Measurements from ENCODE around the gene SLC38A9.
A peak's percentile ranks its signal among the peaks of the same experiment; 100 is the strongest.
"Not testable (repeated sequence)": the region's sequence is repeated elsewhere in the genome, so short reads cannot be mapped to it uniquely, and the experiment has no call there.

SLC38A9 gene, protein sequence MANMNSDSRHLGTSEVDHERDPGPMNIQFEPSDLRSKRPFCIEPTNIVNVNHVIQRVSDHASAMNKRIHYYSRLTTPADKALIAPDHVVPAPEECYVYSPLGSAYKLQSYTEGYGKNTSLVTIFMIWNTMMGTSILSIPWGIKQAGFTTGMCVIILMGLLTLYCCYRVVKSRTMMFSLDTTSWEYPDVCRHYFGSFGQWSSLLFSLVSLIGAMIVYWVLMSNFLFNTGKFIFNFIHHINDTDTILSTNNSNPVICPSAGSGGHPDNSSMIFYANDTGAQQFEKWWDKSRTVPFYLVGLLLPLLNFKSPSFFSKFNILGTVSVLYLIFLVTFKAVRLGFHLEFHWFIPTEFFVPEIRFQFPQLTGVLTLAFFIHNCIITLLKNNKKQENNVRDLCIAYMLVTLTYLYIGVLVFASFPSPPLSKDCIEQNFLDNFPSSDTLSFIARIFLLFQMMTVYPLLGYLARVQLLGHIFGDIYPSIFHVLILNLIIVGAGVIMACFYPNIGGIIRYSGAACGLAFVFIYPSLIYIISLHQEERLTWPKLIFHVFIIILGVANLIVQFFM

DNA sequence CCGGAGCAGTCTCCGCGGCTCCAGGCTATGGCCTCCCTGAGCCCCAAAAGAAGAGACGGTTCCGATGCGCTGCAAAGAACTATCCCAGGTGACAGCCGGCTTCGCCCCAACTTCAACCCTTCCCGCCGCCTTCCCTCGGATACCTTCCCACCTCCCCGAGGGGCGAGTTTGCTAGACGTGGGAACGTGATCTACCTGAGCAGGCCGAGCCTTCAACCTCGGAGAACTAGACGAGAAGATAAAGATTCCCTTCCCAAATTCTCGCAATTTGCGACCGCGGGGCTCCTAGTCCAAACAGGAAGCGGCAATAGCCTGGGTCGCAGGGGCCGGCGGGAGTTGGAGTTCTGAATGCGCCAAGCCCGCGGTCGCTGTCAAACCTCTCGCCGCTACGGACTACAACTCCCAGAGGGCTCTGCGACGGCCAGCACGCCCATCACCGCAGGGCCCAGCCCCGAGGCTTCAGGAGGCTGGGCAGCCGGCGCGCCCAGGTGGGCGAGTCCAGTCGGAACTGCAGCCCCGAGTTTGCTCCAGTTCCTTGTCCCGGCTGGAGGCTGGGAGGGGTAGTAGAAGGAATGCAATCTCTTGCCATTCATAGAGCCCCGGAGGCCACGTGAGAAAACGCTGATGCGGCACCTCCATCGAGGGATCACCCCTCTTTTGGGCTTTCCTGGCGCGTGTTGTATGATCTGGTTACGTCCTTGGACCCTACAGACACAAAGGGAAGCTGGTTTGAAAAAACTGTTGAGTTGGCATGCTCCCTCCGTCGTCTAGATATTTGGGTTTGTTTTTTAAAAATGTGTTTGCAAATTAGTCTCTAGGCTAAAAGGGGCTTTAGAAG is at the start of gene SLC38A9:
Gene SLC38A9, minus strand, starts transcription at position 302 of the 837 bp plus-strand sequence. CDS start 14,366 bp downstream, outside the sequence.
- DNase-seq = peak; percentile 96 to 98 (median 97)

DNA sequence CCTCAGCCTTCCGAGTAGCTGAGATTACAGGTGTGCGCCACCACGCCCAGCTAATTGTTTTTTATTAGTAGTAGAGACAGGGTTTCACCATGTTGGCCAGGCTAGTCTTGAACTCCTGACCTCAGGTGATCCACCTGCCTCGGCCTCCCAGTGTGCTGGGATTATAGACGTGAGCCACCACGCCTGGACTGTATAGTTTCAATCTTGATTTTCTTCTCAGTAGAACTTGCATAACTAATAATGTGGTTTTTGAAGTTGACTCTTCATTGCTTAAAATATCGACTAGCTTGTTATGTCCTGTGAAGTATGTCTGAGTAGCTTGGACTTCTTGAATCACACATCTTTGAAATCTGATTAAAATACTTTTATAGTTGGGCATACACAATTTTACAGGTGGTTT is 49.6 kb upstream of the SLC38A9 start:
- not testable (repeated sequence) for DNase-seq

DNA sequence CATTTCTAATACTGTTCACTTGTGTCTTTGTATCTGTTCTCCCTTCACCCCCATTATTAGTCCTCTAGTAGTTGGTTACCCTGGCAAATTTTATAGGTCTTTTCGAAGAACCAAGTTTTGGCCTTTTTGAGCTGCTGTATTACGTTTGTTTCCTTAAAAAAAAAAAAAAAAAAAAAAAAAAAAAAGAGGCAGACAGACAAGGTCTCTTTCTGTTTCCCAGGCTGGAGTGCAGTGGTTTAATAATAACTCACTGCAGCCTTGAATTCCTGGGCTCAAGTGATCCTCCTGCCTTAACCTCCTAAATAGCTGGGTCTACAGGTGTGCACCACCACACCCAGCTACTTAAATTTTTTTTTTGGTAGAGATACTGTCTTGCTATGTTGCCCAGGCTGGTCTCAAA is 46.6 kb upstream of the SLC38A9 start:
- no peak for DNase-seq

DNA sequence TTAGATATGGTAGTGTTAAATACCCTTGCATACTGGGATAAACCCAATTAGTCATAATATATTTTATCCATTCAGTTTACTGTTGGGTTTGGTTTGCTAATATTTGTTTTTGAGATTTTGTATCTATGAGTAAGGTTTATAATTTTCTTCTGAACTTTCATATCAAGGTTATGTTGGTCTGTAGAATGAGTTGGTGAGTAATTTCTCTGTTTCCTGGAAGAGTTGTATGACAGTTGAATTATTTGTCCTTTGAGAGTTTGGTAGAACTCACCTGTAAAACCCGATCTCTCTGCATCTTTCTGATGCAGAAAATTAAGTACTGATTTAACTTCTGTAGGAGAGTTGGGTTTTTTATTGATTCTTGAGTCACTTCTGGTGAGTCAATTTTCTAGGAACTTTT is 46.1 kb upstream of the SLC38A9 start:
- no peak for DNase-seq

DNA sequence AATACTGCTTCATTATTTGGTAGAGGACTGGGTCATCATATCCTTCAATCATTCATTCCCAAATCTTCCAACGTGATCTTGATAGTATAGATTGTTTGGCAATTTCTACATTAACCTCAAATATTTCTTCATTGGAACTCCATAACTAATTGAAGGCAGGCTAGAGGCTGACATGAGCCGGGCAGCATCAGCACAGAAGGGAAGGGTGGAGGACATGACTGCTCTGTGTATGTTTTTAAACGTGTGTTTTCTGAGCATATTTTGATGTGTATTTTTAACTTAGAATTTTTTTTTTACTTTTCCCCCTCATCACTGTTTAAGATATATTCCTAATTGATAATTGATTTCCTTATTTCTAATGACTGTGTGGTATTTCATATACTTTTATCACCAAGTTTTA is 38.4 kb upstream of the SLC38A9 start:
- no peak for DNase-seq

DNA sequence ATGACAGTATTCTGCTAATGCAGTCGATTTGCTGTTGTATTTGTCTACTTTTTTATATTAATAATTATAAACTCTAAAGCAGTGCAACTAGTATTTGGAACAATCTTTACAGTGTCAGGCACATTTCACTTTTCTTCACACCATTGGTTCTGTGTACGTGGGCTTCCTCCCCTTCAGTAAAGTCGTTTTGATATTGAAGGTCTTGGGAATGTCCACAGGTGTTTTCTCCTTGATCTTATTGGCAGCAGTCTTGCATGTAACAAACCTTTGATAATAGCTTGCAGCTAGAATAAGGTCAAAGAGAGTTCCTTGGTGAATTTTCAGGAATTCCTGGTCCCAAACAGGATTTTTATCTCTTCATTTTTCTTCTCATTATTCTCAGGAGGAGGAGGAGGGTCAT is 37.9 kb upstream of the SLC38A9 start:
- no peak for DNase-seq

DNA sequence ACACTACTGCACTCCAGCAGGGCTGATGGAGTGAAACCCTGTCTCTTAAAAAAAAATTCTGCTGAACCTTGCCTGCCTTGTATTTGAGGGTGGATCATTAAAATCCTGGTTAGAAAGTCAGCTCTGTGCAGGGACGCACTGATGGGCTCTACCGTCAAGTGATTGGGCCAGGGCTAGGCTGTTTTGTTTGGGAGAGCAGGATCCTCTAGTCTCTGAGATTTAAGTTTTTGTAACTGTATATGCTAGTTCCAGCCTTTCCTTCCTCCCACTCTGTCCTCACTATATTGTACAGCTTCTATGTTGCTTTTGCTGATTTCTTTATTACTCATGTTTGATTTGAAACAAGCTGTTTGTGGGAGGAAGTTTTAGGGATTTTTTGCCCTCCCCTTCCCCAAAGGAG is 37.3 kb upstream of the SLC38A9 start:
- no peak for DNase-seq

DNA sequence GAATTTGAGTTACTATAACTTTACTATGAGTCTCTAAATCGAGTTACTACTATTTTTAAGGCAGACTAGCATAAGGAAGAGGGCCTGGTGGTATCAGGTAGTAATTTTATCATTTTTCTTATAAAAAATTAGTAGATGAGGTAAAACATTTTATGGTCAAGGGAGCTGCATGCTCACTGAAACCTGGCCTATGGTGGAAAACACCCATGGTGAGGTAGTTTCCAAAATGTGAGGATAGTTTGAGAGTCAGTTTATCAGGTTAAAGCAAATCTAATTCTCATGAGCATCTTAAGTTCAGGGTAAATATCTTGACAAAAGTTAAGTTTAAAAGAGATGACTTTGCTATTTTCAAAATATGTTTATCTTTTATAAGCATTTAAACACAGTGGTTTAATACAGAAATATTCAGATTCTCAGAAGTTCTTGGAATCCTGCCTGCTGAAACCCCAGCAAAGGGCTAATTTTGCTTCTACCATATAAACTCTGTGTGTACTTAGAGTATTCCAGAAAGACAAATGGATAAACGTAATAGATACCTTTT is 35.7 kb upstream of the SLC38A9 start:
- DNase-seq = no peak

DNA sequence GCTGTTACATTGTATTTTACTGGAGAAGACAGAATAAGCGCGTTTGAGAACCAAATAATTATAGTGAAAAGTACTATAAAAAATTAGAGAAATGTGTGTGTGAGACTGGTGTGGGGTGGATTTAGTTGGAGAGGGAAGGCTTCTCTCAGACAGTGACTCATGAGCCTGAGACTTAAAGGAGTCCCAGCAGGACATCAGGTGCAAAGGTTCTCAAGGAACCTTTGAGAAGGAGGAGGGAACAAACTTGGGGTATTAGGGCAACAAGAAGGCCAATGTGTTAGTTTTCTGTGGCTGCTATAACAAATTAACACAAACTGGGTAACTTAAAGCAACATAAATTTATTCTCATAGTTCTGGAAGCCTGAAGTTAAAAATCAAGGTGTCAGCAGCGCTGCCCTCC is 30.7 kb upstream of the SLC38A9 start:
- DNase-seq = no peak

DNA sequence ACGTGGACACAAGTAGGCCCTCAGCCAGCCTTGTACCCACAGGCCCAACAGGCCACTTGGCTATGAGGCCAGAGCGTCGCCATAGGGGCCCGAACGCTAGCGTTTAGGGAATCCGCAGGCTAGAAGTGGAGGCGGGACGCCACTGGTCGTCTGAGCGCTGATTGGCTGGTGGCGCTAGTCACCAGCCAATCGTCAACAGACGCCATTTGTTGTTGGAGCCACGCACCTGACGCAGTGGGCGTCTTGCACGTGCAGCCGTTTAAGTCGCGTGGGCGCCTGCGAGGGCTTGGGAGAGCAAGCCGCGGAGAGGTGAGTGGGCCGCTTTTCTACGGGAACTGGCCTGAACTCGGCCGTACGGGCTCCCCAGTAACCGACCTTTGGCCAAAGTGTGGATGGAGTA is 25.7 kb upstream of the SLC38A9 start, which contains the start of gene DDX4:
Gene DDX4, plus strand, starts transcription at position 269 of the 400 bp plus-strand sequence. CDS start 903 bp downstream, outside the sequence.
- DNase-seq = no peak

DNA sequence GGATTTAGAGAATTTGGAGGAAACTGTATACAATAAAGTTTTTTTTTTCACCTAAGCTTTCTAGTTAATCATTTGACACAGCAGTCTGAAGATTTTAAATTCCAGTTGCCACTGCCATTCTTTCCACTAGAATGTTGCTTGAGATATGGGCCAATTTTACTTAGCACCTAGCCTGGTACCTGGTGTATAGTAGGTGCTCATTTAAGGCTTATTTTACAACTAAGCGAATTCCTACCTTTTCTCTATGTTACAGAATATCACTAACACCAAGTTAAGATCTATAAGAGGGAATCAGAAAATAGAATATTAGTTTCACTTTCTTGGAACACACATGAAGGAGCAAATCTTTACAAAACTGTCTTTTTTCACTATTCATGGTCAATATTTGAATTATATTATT is 22.5 kb upstream of the SLC38A9 start:
- DNase-seq = no peak

DNA sequence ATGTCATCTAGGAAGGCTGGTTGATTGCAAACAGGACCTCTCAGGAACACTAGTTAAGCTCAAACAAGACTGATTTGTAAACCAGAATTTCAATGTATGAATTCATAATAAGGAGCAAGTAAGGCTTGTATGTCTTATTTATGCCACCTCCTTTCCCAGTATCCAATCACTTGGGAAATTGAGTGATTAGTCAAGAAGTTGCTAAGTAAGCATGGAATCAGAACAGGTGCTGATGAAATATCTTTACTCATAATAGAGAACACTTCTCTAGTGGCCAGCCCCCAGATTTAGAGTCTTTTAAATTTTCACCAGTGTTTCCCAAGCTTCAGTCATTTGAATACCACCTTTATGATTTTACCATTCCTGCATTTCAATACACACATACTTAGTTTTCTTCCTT is 20.5 kb upstream of the SLC38A9 start:
- DNase-seq = no peak

DNA sequence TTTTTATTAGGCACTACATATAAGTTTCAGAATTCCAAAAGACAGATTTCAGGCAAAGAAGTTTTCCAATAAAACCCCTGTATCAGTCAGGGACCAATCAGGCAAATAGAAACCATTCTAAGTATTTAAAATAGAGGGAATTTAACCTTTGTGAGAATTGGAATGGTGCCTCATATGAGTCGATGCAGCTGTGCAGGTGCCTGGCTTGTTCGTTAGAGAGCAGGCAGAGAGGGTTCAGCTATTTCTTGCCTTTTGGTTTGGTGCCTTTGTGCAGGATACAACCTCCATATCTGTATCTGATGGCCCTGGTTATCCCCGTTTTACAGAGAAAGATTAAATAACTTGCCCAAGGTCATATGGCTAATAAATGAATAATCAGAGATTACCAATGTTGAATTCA is 19.7 kb upstream of the SLC38A9 start:
- DNase-seq = no peak

DNA sequence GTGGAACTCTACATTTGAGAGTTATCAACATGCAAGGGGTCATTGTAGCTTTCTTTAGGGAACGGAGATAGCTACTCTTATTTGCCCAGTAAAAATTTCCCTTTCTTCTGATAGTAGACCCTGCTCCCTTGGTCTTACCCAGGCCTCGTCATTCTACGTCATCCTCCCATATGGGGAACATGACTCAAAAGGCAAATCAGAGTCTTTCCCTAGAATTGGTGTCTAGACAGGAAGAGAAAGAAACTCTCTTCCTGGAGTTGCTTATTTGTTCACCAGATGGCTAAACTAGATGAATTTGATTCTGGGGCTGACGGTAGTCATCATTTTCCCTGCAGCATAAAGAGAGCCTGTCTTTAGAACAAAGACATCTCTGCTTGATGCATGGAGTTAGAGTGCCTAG is 12.2 kb upstream of the SLC38A9 start:
- DNase-seq = peak in 2 of 3 donors; percentile 5 to 19

DNA sequence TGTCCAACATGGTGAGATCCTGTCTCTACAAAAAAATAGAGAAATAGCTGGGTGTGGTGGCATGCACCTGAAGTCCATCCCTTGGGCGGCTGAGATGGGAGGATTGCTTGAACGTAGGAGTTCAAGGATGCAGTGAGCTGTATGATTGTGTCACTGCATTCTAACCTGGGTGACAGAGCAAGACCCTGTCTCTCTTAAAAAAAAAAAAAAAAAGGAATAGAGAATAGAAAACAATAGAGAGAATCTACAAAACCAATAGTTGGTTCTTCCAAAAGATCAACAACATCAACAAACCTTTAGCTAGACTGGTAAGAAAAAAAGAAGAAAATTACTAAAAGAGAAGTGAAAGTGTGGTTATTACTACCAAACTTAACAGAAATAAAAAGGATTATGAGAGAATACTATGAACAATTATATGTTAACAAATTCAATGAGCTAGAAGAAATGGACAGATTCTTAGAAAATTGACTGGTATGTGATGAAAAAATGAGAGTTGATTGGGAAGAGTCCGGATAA is 8.1 kb upstream of the SLC38A9 start:
- no peak for DNase-seq

DNA sequence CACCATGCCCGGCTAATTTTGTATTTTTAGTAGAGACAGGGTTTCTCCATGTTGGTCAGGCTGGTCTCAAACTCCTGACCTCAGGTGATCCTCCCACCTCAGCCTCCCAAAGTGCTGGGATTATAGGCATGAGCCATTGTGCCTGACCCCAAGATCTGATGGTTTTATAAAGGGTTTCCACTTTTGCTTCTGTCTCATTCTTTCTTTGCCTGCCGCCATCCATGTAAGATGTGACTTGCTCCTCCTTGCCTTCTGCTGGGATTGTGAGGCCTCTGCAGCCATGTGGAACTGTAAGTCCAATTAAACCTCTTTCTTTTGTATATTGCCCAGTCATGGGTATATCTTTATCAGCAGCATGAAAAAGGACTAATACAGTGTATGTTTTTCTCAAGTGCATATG is 6.9 kb upstream of the SLC38A9 start:
- not testable (repeated sequence) for DNase-seq

DNA sequence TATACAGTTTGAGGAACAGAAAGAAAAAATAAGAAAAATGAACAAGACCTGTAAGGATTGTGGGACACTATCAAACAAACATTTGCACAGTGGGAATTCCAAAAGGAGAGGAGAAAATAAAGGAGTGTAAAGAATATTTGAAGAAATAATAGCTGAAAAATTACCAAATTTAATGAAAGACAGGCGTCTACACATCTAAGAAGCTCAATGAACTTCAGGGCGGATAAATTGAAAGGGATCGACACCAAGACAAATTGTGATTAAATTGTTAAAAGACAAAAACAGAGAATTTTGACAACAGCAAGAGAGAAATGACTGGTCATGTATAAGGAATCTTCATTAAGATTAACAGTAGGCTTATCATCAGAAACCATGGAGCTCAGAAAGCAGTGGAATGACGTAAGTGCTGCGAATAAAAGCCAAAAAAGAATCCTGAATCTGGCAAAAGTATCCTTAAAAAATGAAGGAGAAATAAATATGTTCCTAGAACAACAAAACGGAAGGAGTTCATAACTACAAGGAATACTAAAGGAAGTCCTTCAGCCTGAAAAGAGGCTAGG is 3.5 kb upstream of the SLC38A9 start:
- DNase-seq = no peak

DNA sequence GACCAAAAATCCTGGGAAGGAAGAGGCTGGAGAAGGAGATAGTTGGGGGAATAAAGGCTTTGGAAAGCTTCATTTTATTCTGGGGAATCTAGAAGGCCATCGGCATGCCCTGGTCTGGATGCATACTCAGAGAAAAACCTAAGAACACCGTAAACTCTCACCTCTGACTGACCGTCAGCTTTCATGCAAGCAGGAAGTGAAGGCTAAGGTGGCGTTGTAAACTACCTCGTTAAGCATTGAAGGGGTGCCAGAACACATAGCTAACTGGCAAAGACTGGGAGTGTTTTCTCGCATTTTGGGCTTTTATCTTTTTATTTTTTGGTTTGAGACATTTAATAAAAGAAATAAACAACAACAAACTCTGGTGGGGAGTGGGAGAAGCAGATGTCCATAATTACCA is 2.6 kb upstream of the SLC38A9 start:
- DNase-seq = no peak

DNA sequence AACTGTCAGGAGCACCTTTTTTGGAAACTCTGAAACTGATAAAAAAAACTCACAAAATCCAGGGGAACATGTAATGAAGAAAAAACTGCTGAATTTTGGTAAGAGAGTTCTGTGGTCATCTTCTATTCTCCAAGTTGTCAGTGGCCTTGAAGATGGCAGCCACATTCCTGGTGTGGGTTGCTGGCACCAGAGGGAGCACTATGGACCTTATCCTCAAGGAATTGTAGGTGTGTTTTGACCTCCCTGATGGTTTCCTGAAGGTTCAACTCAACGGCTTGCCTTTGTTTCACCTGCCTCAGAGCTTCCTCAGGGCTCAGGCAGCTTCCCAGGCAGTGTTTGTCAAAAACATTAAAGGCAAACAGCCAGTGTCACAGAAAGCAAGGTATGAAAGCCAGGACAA is 2.2 kb upstream of the SLC38A9 start:
- no peak for DNase-seq

DNA sequence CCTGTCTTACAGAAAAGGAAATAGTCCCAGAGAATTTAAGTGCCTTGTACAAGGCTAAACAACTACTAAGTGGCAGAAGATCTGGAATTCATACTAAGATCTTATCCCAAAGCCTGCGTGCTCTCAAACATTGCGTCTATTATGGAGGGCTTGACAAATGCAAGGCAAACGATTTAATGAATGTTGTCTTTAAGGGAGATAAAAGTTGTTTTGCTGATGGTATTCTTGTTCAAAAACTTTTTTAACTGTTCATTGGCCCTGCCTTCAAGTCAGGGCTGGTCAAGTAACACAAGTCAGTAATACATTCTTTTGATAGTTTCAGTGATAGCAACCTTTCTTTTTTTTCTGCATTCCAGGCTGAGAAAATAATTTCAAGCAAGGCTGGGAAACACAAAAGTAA is 1.7 kb upstream of the SLC38A9 start:
- DNase-seq = no peak

DNA sequence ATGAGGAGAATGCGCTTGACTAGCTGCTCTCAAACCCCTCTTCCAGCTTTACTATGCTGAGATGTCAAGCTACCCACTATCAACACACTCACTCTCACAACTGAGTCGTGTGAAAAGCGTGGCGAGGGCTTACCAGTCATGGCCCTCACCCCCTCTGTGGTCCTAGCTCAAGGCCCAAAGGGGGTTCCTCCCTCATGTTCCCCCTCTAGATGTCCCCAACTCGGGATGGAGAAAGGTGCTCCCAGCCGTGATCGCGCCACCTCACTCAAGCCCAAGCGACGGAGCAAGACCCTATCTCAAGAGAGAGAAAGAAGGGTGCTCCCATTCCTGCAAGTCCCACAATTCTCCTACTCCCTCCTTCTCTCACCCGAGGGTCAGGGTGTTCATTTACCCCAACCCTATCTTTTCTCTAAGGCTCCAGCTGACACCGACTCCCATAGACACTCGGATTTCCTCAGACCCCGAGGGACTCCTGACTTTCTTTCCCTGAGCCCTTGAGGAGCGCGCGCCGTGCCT is 559 bp downstream of the SLC38A9 start:
- DNase-seq = peak in 1 of 3 donors; percentile 2

DNA sequence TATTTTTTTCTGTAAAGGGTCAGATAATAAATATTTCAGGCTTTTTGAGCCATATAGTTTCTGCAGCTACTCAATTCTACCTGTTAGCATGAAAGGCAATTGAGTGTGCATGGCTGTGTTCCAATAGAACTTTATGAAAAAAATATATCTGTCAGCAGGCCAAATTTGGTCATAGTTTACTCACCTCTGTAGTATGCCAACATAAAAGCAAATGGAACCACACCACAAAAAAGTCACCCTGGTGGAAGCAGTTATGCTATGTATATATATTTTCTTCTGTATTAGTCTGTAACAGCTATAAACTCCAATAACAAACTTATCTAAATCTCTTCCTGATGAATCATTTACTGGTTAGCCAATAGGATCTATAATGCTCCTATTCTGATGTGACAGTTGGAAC is 3.4 kb downstream of the SLC38A9 start:
- no peak for DNase-seq

DNA sequence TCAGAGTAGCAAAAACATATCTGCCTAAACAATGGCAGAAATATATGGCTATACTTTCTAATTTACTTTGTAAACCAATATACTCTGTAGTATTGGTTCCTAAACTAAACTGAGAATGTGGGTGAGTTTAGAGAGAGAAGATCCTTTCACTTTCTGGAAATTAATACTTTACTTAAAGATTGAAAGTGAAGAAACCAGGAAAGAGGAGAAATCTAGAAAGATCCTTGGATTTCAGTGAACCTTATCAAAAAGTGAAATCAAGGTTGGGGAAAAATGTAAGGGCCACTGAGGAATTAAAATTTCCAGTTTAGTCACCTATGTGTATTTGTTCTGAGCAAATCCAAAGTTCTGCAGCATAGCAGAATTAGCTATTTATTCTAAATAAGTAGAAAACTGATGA is 5.9 kb downstream of the SLC38A9 start:
- DNase-seq = no peak
